ENCODE data around the gene ARHGEF7.

DNA sequence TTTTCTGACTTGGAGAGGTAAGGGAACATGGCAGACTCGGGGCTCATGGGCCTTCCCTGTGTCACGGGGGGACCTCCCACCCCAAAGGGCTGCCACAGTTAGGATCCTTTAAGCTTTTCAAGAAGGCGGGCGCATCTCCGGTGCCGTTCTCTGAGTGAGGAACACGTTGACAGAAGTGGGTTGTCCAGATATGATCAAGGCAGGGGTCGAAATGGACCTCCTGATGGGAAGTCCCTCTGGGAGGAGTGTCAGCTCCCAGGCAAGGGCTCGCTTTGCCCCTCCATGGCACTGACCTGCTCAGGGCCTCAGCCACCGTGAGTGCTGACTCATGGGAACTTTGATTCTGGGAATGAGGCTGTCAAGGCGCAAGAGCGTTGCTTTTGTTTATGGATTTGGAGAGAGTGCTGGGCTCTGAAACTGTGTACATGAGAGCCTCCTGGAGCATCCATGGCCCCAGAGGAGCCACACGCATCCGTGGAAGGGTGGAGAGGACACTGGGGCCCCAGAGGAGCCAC lies 198.9 kb downstream of the ARHGEF7 start:
- TF ChIP-seq, protein P1, sequence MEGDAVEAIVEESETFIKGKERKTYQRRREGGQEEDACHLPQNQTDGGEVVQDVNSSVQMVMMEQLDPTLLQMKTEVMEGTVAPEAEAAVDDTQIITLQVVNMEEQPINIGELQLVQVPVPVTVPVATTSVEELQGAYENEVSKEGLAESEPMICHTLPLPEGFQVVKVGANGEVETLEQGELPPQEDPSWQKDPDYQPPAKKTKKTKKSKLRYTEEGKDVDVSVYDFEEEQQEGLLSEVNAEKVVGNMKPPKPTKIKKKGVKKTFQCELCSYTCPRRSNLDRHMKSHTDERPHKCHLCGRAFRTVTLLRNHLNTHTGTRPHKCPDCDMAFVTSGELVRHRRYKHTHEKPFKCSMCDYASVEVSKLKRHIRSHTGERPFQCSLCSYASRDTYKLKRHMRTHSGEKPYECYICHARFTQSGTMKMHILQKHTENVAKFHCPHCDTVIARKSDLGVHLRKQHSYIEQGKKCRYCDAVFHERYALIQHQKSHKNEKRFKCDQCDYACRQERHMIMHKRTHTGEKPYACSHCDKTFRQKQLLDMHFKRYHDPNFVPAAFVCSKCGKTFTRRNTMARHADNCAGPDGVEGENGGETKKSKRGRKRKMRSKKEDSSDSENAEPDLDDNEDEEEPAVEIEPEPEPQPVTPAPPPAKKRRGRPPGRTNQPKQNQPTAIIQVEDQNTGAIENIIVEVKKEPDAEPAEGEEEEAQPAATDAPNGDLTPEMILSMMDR (IDR thresholded peaks at IDR 0.05; ENCODE audit: poor library complexity) = no peak
- no peak for TF ChIP-seq EZH2phosphoT487 (IDR thresholded peaks at IDR 0.05; ENCODE audit: low read depth, severe bottlenecking, unreplicated experiment)
